ENCODE measurements around the gene ANKRD23.

Gene ANKRD23

GRCh38 chr2:96815326-96816126 lies 28.3 kb downstream of the ANKRD23 start:
- no peak overlapping the region for H3K27ac Mint-ChIP-seq
- DNase-seq = peak; percentile 24
- peaks cover 15% of the 10 kb centered on the region for H3K36me3 Mint-ChIP-seq (ENCODE audit: low read depth)
- TF ChIP-seq CTCF (IDR thresholded peaks at IDR 0.05) = no peak
- H3K4me1 Mint-ChIP-seq = peaks cover 44% of the 10 kb centered on the region
- H3K4me3 Mint-ChIP-seq = peak overlapping the region; percentile 87
- no peaks in the 10 kb centered on the region for H3K9me3 Mint-ChIP-seq
- peaks cover 6% of the 10 kb centered on the region for H3K27me3 Mint-ChIP-seq (ENCODE audit: low read depth, poor library complexity)

GRCh38 chr2:96813656-96814055 lies 30.2 kb downstream of the ANKRD23 start:
- H3K36me3 Mint-ChIP-seq (ENCODE audit: low read depth) = peaks cover 4% of the 10 kb centered on the region
- no peak overlapping the region for H3K4me3 Mint-ChIP-seq
- peaks cover 25% of the 10 kb centered on the region for H3K4me1 Mint-ChIP-seq
- H3K27me3 Mint-ChIP-seq (ENCODE audit: low read depth, poor library complexity) = peaks cover 9% of the 10 kb centered on the region
- no peak for DNase-seq
- H3K27ac Mint-ChIP-seq = no peak overlapping the region
- no peaks in the 10 kb centered on the region for H3K9me3 Mint-ChIP-seq
- no peak for TF ChIP-seq CTCF (IDR thresholded peaks at IDR 0.05)

GRCh38 chr2:96811917-96812316 lies 31.9 kb downstream of the ANKRD23 start:
- Mint-ChIP-seq H3K27me3 (ENCODE audit: low read depth, poor library complexity) (peaks cover 9% of the 10 kb centered on the region), H3K4me3 (no peak overlapping the region), H3K4me1 (peaks cover 9% of the 10 kb centered on the region), H3K27ac (no peak overlapping the region), H3K9me3 (no peaks in the 10 kb centered on the region), H3K36me3 (ENCODE audit: low read depth) (peaks cover 6% of the 10 kb centered on the region)
- TF ChIP-seq CTCF (IDR thresholded peaks at IDR 0.05) = no peak
- no peak for DNase-seq

GRCh38 chr2:96810783-96811192 lies 33.0 kb downstream of the ANKRD23 start:
- Mint-ChIP-seq H3K4me3 (no peak overlapping the region), H3K4me1 (peaks cover 9% of the 10 kb centered on the region), H3K27me3 (ENCODE audit: low read depth, poor library complexity) (peaks cover 14% of the 10 kb centered on the region), H3K27ac (no peak overlapping the region), H3K9me3 (peaks cover 6% of the 10 kb centered on the region), H3K36me3 (ENCODE audit: low read depth) (peaks cover 15% of the 10 kb centered on the region)
- DNase-seq = no peak
- no peak for TF ChIP-seq CTCF (IDR thresholded peaks at IDR 0.05)

- DNase-seq = no peak
- peaks cover 6% of the 10 kb centered on the region for H3K9me3 Mint-ChIP-seq
- peaks cover 15% of the 10 kb centered on the region for H3K36me3 Mint-ChIP-seq (ENCODE audit: low read depth)
- H3K4me3 Mint-ChIP-seq = no peak overlapping the region
- no peak for TF ChIP-seq CTCF (IDR thresholded peaks at IDR 0.05)
- H3K27ac Mint-ChIP-seq = no peak overlapping the region
- H3K27me3 Mint-ChIP-seq (ENCODE audit: low read depth, poor library complexity) = peaks cover 11% of the 10 kb centered on the region
- peaks cover 4% of the 10 kb centered on the region for H3K4me1 Mint-ChIP-seq
These were observed 33.7 kb downstream of the ANKRD23 start for GRCh38 chr2:96809951-96810782.

All from nephron progenitor cell (in vitro differentiated cells).